Measurements from ENCODE around the gene SEC16A.
"Not testable (repeated sequence)": the region's sequence is repeated elsewhere in the genome, so short reads cannot be mapped to it uniquely, and the experiment has no call there.

SEC16A gene

DNA sequence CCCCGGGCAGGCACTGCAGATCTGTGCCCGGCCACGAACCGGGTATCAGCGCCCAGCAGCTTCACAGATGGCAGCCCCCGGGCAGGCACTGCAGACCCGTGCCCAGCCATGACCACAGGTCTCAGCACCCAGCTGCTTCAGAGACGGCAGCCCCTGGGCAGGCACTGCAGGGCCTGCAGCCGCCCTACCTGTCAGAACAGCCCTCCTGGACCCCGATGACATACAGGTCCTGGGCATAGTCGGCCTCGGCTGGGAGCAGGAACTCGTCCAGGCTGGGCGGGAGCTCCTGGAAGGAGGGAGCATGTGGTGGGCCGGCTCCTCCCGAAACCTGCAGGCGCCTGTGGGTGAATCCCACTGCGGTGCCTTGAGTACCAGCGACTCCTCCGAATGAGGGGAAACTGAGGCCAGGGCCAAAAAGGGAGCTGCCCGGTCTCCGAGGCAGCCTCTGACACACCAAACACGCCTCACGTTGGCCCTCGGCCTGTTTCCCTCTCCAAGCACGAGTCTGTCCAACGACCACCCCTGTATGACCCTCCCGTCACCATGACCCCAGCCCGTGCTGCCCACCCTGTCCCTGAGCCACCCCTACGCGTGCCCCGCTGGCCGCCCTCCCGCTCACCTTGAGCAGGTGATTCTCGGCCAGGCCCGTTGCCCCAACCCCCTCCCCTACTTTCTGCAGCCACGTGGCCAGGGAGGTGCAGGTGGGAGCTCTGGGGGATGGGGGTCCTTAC is 48.8 kb downstream of the SEC16A start:
- TF ChIP-seq POLR2A (IDR thresholded peaks at IDR 0.05; ENCODE audit: low read depth, low read length) = no peak
- DNase-seq (ENCODE audit: insufficient read length, low spot score) (no peak), FAIRE-seq (no peak)

DNA sequence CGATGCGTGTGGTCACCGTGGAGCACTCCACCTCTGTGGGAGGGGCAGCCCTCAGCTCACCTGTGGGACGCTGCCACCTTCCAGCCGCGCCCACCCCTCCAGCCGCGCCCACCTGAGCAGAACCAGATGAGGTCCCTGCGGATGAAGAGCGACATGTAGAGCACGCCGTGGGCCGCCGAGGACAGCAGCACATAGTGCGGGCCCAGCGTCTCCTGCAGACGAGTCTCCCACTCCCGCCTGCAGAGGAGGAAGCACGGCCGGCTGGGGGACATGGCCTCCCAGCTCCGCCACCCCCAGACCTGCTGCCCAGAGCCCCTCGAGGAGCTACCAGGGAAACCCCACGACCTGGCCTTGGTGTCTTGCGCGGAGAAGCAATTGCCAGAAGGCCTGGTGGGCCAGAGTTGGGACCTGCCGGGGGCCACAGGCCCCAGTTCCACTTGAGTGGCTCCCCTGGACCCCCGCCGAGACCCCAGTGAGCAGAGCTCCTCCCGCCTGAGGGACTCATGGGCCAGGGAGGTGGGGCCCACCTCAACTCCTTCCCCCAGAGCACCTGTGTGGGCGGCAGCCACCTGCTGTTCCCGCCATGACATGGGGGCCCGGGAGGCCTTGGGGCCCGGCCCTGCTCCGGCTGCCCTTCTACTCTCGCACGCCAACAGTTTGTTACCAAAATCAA is 49.7 kb downstream of the SEC16A start:
- DNase-seq (ENCODE audit: insufficient read length, low spot score) = no peak
- no peak for FAIRE-seq

DNA sequence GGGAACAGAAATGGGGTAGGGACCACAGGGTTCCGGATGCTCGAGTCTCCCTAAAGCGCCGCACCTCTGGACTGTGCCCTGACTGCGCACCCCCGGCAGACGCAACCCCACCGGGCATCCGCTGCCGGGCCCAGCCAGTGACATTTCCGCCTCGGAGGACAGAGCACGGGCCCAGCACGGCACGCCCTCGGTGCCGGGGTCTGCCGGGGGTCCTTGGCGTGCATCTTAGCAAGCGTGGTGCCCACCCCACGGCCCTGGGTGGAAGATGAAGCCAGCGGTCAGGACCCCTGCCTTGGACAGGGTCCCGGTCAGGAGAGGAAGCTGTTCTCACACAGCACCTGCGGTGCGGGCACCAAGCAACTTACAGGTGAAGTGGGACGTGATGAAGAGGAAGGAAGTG is 50.2 kb downstream of the SEC16A start:
- no peak for DNase-seq (ENCODE audit: insufficient read length, low spot score)
- TF ChIP-seq POLR2A (IDR thresholded peaks at IDR 0.05; ENCODE audit: low read depth, low read length) = no peak
- FAIRE-seq = no peak

More for the DNA sequence above, 49.7 kb downstream of the SEC16A start:
- no peak for TF ChIP-seq POLR2A (IDR thresholded peaks at IDR 0.05; ENCODE audit: low read depth, low read length)

DNA sequence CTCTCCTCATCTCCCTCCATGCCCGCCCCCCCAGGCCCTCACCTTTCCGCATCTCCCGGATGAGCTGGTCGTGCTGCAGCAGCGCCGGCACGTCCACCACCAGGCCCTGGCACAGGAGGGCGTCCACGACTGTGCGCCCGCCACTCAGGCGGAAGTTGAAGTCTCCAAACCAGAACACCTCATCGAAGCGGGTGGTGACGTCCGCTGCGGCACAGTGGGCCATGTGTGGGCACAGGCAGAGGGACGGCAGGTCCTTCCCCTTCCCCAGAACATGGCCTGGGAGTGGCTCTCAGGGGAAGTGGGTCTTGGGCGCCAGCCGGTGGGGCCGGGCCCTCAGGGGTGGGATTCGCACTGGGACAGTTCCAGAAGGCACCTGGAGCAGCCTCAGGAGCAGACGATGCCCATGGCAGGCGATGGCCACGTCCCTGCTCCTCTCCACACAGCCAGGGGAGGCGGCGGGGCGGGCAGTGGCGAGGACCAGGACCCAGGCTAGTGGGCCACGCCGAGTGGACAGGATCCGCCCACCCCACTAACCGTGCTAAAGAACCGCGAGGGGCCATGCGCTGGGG is 51.0 kb downstream of the SEC16A start:
- no peak for TF ChIP-seq POLR2A (IDR thresholded peaks at IDR 0.05; ENCODE audit: low read depth, low read length)
- DNase-seq (ENCODE audit: insufficient read length, low spot score) = no peak
- FAIRE-seq = no peak

DNA sequence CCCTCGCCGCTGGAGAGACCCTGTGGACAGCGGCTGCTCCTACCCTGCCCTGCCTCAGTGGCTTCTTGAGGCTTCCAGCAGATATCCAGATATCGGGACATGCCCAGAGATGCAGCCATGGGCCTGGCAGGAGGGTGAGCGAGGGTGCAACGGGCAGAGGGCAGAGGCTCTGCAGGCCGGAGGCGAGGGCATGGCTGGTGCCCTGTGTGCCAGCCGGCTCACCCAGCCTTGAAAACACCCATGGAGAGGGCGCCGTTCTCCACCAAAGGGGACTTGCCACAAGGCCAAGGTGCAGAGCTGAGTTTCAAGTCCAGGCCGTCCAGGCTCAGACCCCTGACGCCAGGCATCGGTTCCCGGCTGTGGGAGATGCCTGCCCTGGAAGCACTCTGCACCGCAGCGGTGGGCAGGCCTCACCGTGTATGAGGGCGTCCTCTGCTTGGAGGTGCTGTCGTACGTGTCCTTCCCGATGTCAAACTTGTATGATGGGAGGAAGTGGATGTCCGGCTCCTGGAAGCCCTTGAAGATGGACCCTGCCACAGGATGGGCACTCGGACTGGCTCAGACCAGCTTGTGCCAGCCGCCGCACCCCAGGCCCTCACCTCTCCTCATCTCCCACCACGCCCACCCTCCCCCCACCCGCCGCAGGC is 52.1 kb downstream of the SEC16A start:
- DNase-seq (ENCODE audit: insufficient read length, low spot score) = no peak
- FAIRE-seq = no peak
- no peak for TF ChIP-seq POLR2A (IDR thresholded peaks at IDR 0.05; ENCODE audit: low read depth, low read length)

DNA sequence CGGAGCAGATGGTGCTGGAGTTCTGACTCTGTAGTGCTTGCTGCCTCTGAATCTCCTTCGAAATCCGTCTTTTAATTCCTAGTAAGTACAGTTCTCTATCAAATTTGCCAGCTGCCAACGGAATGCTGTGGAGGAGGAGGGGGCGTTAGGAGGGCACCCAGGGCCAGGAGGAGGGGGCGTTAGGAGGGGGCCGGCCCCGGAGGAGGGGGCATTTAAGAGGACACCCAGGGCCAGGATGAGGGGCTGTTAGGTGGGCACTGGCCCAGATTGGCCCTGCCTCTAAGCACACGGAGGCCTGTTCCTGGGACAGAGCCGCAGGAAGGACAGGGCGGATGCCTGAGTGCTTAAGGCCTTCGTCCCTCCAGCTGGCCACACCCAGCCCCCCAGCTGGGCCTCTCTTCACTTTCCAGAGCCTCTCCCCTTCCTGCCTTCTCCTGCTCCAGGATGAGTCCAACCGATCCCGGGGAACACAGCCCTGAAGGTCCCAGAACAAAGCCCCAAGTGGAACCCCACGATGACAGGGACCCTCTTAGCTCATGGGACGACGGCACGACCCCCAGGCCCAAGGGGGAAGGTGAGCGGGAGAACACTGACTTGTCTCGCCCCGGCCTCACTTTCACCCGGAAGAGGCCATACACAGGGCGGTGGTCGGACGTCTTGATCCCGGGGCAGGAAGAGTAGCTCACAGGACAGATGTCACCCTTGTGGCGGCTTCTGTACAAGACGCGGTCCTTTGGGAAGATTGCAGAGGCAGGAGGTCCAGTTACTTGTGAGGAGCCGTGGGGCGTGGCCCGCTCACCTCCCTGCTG is 53.0 kb downstream of the SEC16A start:
- DNase-seq (ENCODE audit: insufficient read length, low spot score) (no peak), FAIRE-seq (no peak)
- TF ChIP-seq POLR2A (IDR thresholded peaks at IDR 0.05; ENCODE audit: low read depth, low read length) = no peak

DNA sequence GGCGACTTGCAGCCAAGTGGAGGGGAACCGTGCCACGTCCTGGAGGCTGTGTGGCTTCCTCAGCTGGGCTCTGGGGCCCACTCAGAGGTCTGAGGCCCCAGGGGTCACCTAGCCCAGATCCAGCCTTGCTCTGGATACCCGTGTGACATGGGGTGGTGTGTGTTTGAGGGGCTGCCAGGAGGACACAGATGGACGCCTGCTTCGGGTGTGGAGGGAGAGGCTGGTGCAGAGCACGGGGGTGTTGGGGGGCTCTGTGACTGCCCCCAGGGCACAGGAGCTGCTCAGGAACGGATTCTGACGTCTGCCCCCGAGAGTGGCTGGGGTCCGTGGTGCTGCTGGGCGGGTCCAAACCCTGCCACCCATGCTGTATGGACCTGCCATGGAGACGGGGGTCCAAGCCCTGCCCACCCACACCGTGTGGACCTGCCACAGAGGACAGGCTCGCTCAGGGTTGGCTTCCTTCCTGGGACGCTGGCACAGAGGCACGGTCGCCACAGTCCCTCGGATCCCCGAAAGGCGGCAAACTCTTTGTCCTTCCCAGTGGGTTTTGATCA is 53.7 kb downstream of the SEC16A start:
- FAIRE-seq (no peak), DNase-seq (ENCODE audit: insufficient read length, low spot score) (no peak)
- TF ChIP-seq POLR2A (IDR thresholded peaks at IDR 0.05; ENCODE audit: low read depth, low read length) = no peak

DNA sequence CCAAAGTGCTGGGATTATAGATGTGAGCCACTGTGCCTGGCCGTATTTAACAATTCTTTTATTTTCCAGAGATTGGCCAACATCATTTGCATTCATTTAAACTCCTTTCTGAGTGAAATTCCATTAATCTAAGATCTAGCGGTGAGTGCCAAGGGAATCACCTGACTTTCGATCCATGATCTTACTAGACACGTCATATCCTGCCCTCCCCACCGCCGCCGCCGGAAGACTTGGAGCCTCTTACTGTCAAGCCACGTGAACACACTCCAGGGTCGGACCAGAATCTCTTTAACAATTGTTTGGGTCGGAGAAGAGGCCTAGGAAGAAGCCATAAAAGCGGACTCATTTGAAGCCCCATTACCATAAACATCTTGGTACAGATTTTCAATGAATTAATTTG is 56.1 kb downstream of the SEC16A start:
- TF ChIP-seq POLR2A (IDR thresholded peaks at IDR 0.05; ENCODE audit: low read depth, low read length) = no peak
- DNase-seq (ENCODE audit: insufficient read length, low spot score) = no peak
- no peak for FAIRE-seq

DNA sequence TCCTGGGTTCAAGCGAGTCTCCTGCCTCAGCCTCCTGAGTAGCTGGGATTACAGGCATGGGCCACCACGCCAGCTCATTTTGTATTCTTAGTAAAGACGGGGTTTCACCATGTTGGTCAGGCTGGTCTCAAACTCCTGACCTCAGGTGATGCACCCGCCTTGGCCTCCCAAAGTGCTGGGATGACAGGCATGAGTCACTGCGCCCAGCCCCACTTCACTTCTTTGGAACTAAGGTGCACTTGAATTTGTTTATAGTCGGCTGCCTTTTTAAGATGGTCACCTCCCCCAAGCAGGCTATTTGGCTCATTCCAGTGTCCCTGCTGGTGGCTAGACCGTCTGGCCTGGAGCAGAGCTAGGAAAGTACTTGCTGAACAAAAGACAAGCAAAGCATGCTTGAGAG is 57.5 kb downstream of the SEC16A start:
- DNase-seq (ENCODE audit: insufficient read length, low spot score); FAIRE-seq: not testable (repeated sequence)

DNA sequence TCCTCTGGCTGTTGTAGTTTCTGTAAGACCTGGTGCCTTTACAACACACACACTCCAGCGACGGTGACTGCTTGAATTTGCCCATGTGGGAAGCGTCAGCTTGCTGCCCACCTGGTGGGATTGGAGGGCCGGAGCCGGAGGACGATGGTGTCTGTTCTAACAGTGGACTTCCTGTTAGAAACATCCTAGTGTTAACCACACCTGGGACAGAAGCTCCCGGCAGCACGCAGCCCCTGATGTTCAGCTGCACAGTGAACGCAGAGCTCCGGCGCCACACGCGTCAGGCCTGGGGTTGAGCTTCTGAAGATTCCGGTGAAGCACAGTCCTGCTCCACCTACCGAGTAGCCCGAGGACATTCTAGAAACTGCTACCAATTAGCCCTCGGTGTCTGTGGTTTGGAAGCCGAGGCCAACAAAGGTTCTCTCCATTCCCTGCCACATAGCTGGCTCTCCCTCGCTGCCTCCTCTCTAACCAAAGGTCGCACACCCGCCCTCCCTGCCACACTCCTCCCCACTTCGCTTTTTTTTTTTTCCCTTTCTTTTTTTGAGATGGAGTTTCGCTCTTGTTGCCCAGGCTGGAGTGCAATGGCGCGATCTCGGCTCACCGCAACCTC is 58.0 kb downstream of the SEC16A start:
- TF ChIP-seq POLR2A (IDR thresholded peaks at IDR 0.05; ENCODE audit: low read depth, low read length) = no peak
- DNase-seq (ENCODE audit: insufficient read length, low spot score) (no peak), FAIRE-seq (no peak)

DNA sequence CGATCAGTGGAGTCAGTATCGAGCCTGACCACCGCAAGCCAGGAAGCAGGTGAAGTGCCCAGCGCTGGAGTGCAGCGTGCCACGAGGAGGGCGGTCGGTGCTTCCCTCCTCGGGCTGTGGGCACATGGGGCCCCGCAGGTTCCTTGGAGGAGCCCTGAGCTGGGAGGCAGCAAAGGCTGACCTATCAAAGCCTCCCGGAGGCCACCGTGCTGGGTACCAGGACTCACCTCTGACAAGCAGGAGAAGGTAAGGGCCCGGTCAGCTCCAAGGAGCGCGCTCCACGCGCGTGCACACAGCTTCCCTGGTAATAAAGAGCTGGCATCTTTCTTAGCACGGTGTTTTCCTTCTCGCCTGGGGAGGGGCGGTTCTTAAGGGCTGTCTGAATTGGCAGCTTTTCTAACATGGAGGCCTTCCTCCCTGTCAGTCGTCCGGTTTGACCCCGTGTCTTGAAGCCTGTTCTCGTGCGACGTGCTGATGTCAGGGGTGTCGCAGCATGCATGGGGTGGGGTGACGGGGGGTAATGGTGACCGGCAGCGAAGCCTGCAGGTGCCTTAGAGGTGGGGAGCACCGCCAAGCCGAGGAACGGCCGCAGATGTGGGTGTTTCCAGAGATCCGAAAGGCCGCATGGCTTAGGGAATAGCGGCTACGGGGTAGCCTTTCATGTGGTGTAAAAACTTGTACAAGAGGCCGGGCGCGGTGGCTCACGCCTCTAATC is 59.3 kb downstream of the SEC16A start:
- FAIRE-seq (no peak), DNase-seq (ENCODE audit: insufficient read length, low spot score) (no peak)
- no peak for TF ChIP-seq POLR2A (IDR thresholded peaks at IDR 0.05; ENCODE audit: low read depth, low read length)

DNA sequence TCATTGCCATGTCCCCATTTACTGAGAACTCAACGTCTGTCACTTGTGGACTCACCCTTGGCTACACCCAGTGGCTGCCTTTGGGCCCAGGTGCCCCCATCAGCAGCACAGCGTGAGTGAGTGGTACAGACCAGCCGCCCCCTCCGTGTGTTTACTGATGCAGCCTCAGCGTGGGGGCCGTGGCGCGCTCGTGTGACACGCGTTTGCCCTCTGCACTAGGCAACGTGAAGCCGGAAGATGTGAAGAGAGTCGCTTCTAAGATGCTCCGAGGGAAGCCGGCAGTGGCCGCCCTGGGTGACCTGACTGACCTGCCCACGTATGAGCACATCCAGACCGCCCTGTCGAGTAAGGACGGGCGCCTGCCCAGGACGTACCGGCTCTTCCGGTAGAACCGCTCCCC is 60.0 kb downstream of the SEC16A start:
- TF ChIP-seq POLR2A (IDR thresholded peaks at IDR 0.05; ENCODE audit: low read depth, low read length) = no peak
- DNase-seq (ENCODE audit: insufficient read length, low spot score) (no peak), FAIRE-seq (no peak)

All from H54 (cell line).